Astrocyte of the spinal cord (primary cell): ENCODE results near the gene PARS2.
"Not testable (repeated sequence)": the region's sequence is repeated elsewhere in the genome, so short reads cannot be mapped to it uniquely, and the experiment has no call there.

Experiments used
- DNase-seq: peaks from one replicate; pipeline ENCODE4 v3.0.0; 2011; ENCODE audit warnings: low read depth, low spot score
- H3K4me3 ChIP-seq: 2 replicates; pipeline ENCODE4 v1.5.1; 2011; ENCODE audit warnings: low read depth, mild to moderate bottlenecking, low read length, moderate library complexity
- CTCF ChIP-seq: IDR thresholded peaks from 2 replicates; pipeline ENCODE4 v1.5.1; 2012; ENCODE audit warnings: low read depth, mild to moderate bottlenecking, low read length, inconsistent platforms
- in situ Hi-C: cut with HindIII; loops from 2 replicates; pipeline ENCODE4 v1.10.0; 2017; ENCODE audit warnings: low sequenced_read_pairs

PARS2 gene

GRCh38 chr1:54782588-54782987 is 18.3 kb upstream of the PARS2 start:
- in situ Hi-C loops: no loop called here
- no peak overlapping the region for H3K4me3 ChIP-seq
- DNase-seq: no peak
- no peak for TF ChIP-seq CTCF

GRCh38 chr1:54782156-54782555 is 17.8 kb upstream of the PARS2 start:
- TF ChIP-seq CTCF: no peak
- in situ Hi-C loops: no loop called here
- no peak for DNase-seq
- H3K4me3 ChIP-seq: no peak overlapping the region

- no peak for DNase-seq
- no peak overlapping the region for H3K4me3 ChIP-seq
- in situ Hi-C loops: no loop called here
- TF ChIP-seq CTCF: no peak
Measured at GRCh38 chr1:54781023-54781723, 16.9 kb upstream of the PARS2 start.

- in situ Hi-C loops: no loop called here
- DNase-seq: no peak
- no peak for TF ChIP-seq CTCF
- no peak overlapping the region for H3K4me3 ChIP-seq
Measured at GRCh38 chr1:54777431-54777830, 13.1 kb upstream of the PARS2 start.

- no peak for TF ChIP-seq CTCF
- DNase-seq: no peak
- in situ Hi-C loops: no loop called here
- no peak overlapping the region for H3K4me3 ChIP-seq
Measured at GRCh38 chr1:54777011-54777410, 12.7 kb upstream of the PARS2 start.

GRCh38 chr1:54775828-54776721 is 11.8 kb upstream of the PARS2 start:
- in situ Hi-C loops, H3K4me3 ChIP-seq, DNase-seq: not testable (repeated sequence)
